Hepatocyte (in vitro differentiated cells): ENCODE data around the gene LIPA.
"Not testable (repeated sequence)": the region's sequence is repeated elsewhere in the genome, so short reads cannot be mapped to it uniquely, and the experiment has no call there.

Source experiments
- EZH2phosphoT487 ChIP-seq: fragments of 200-600 bp; sonication (generic); IDR thresholded peaks from one replicate; pipeline ENCODE4 v1.6.1; 2018; ENCODE audit warnings: antibody characterized with exemption, mild to moderate bottlenecking, low read depth, moderate library complexity; ENCODE audit not compliant: unreplicated experiment, severe bottlenecking
- TF ChIP-seq, protein P1 (sequence below): fragments of 200-600 bp; sonication (generic); IDR thresholded peaks from 2 replicates; pipeline ENCODE4 v1.5.1; 2016; ENCODE audit warnings: antibody characterized with exemption, mild to moderate bottlenecking; ENCODE audit not compliant: poor library complexity

DNA sequence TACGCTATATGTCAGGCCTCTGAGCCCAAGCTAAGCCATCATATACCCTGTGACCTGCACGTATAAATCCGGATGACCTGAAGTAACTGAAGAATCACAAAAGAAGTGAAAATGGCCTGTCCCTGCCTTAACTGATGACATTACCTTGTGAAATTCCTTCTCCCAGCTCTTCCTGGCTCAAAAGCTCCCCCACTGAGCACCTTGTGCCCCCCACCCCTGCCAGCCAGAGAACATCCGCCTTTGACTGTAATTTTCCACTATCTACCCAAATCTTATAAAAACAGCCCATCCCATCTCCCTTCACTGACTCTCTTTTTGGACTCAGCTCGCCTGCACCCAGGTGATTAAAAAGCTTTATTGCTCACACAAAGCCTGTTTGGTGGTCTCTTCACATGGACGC, 33.1 kb upstream of the LIPA start:
- not testable (repeated sequence) for TF ChIP-seq EZH2phosphoT487
- TF ChIP-seq, protein P1, sequence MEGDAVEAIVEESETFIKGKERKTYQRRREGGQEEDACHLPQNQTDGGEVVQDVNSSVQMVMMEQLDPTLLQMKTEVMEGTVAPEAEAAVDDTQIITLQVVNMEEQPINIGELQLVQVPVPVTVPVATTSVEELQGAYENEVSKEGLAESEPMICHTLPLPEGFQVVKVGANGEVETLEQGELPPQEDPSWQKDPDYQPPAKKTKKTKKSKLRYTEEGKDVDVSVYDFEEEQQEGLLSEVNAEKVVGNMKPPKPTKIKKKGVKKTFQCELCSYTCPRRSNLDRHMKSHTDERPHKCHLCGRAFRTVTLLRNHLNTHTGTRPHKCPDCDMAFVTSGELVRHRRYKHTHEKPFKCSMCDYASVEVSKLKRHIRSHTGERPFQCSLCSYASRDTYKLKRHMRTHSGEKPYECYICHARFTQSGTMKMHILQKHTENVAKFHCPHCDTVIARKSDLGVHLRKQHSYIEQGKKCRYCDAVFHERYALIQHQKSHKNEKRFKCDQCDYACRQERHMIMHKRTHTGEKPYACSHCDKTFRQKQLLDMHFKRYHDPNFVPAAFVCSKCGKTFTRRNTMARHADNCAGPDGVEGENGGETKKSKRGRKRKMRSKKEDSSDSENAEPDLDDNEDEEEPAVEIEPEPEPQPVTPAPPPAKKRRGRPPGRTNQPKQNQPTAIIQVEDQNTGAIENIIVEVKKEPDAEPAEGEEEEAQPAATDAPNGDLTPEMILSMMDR = not testable (repeated sequence)
